EH (cell line): Measurements from ENCODE around the gene GBF1.
"Not testable (repeated sequence)": the region's sequence is repeated elsewhere in the genome, so short reads cannot be mapped to it uniquely, and the experiment has no call there.

ENCODE experiments used
- DNase-seq: peaks from one replicate; pipeline ENCODE4 v3.0.0-alpha.2; 2015; ENCODE audit warnings: low read depth

The GBF1 gene

DNA sequence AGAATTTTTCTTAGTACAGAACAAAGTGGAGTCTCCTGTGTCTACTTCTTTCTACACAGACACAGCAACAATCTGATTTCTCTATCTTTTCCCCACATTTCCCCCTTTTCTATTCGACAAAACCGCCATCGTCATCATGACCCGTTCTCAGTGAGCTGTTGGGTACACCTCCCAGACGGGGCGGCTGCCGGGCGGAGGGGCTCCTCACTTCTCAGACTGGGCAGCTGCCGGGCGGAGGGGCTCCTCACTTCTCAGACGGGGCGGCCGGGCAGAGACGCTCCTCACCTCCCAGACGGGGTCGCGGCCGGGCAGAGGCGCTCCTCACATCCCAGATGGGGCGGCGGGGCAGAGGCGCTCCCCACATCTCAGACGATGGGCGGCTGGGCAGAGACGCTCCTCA is 56.0 kb downstream of the GBF1 start:
- not testable (repeated sequence) for DNase-seq

GRCh38 chr10:102302611-102303010 is 57.3 kb downstream of the GBF1 start:
- no peak for DNase-seq

DNA sequence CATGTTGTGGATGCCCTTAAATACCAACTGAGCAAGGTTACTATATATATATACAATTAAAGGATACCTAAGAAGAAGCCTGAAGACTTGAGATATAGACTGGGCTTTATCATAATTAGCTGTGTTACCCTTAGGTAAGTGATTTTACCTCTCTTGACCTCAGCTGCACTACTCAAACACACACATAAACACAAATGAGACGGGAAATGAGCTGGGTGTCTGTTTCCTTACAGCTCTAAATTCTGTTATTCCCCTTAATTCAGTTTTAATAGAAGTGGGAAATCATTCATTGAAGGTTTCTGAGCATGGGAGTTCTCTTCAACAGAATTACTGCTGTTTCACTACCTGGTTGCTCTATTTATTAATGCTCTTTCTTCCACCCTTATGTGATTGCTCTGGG is 60.7 kb downstream of the GBF1 start:
- DNase-seq: no peak

GRCh38 chr10:102306710-102307109 is 61.4 kb downstream of the GBF1 start:
- DNase-seq: no peak

GRCh38 chr10:102308318-102308717 is 63.0 kb downstream of the GBF1 start:
- not testable (repeated sequence) for DNase-seq

- no peak for DNase-seq
These were observed 63.9 kb downstream of the GBF1 start for GRCh38 chr10:102309236-102309635.

DNA sequence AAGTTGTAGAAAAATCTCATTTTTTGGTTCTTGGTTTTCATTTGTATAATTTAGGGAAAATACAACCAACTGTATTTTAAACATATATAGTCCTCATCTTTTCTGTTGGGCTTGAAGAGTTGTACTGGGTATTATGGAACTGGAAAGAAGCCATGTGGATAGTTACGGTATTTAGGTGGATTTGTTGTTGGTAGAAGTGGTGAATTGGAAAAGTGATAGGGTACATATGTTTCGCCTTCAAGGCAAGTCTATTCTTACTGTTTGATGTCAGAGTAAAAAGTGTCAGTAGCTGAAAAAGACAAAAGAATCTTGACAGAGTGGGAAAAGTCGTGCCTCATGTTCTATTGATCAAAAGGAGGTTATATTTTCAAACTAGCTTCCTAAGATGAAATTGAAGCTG is 64.6 kb downstream of the GBF1 start:
- DNase-seq: no peak

- peak; percentile 90 for DNase-seq
These were observed 65.2 kb downstream of the GBF1 start for GRCh38 chr10:102310361-102311024.

- DNase-seq: no peak
These were observed 65.7 kb downstream of the GBF1 start for GRCh38 chr10:102311025-102311420.

DNA sequence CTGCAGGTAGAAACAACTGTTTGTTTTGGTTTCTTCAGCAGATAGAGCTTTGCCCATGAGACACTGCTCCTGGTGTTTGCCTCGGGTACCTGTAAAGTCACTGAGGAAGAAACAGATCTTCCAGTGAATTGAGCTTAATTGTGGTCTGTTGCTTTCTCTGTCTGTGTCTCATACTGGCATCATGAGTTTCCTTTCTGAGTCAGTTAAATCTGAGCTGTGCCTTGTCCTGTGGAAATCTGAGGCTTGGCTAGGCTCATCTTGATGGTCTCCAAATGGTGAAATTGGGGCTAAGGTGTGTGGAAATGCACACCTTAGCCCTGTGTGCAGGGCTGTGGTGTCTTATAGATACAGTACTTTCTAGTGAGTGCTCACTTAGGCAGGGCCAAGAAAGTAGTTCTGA is 67.4 kb downstream of the GBF1 start:
- DNase-seq: peak; percentile 44

DNA sequence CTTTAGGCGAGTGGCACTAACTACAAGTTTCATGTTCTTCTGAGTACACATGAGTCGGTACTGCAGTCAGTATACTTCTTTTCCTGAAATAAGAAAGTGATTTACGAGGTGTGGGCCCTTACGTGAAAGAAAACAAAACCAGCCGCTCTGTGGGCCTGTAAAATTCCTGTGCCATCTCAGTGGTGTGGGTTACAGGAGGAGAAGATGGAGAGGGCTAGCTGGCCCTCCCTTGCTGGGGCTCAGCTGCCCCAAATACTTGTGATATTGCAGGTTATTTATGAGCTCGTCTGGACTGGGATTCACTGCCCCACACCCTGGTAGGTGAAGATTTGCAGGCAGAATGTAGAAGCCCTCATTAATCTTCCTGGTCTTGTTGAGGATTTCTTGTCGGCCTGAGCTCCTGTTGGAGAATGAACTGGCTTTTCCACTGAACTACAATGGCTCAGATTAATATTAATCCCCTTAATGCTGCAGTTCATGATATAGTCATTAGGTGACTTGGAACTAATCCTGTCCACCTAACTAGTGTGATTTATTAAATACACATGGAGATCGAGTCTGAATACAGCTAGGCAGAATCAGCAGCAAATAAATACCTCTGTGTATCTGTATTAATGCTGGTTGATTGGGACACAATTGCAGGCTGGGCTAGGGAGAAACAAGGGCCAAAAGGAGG is 68.0 kb downstream of the GBF1 start:
- DNase-seq: peak; percentile 68

GRCh38 chr10:102314801-102315200 is 69.5 kb downstream of the GBF1 start:
- DNase-seq: no peak

DNA sequence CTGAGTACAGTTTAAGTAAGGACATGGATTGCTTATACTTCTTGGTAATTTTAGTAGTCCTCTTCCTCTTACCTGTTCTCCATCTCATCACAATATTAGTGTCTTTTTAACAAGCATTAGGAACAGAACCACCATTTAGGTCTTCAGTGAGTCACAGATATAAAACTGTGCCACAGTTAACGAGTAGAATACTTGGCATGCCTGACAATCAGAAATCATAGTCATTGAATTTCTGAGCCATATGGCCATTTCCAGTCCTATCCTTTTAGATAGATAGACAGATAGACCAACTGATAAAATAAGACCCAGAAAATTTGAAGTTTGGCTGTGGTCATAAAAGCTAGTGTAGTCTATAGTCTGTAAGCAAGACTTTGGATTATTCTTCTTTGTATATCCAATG is 71.1 kb downstream of the GBF1 start:
- DNase-seq: peak; percentile 54

- DNase-seq: no peak
These were observed 77.6 kb downstream of the GBF1 start for GRCh38 chr10:102322914-102323313.

- peak; percentile 58 for DNase-seq
These were observed 78.7 kb downstream of the GBF1 start for GRCh38 chr10:102324061-102324460.

GRCh38 chr10:102326031-102326430 is 80.7 kb downstream of the GBF1 start:
- DNase-seq: no peak

GRCh38 chr10:102327002-102327401 is 81.7 kb downstream of the GBF1 start:
- DNase-seq: no peak

- no peak for DNase-seq
These were observed 82.3 kb downstream of the GBF1 start for GRCh38 chr10:102327641-102328040.

- DNase-seq: no peak
These were observed 87.4 kb downstream of the GBF1 start for GRCh38 chr10:102332772-102333171.

GRCh38 chr10:102334101-102334500 is 88.8 kb downstream of the GBF1 start:
- peak; percentile 38 for DNase-seq

DNA sequence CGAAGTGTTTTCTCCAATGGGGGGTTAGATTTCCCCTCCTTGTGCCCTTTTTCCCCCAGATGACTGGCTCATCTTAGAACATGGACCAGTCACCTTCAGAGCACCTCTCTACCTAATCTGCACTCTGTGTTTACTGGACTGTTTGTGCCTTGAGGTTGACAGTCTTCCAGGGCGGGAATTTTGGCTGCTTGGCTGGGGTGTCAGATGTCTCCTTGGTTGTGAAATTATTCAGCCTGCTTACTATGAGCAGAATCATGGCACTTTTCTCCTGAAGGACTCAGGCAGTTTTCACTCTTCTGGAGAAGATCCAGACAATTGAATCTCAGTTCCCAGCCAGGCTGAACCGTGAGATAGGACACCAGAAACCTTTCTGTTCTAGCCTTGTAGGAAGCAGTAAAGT is 89.9 kb downstream of the GBF1 start:
- DNase-seq: no peak

DNA sequence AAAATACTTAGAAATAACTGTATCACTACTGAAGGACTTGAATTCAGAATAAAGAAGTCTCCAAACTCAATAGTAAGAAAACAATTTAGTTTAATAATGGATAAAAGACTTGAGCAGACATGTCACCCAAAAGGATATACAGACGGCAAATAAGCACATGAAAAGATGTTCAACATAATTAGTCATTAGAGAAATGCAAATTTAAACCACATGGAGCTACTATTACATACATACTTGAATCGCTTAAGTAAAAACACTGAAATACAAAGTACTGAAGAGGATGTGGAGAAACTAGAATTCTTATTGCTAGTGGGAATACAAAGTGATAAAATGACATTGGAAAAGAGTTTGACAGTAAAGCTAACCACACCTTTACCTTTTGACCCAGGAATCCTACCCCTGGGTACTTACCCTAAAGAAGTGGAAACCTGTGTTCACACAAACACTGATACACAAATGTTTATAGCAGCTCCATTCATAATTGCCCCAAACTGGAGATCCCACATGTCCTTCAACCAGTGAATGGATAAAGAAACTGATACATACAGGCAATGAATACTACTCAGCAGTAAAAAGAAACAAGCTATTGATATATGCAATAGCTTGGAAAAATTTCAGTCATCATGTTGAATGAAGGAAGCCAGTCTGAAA is 95.8 kb downstream of the GBF1 start:
- no peak for DNase-seq

DNA sequence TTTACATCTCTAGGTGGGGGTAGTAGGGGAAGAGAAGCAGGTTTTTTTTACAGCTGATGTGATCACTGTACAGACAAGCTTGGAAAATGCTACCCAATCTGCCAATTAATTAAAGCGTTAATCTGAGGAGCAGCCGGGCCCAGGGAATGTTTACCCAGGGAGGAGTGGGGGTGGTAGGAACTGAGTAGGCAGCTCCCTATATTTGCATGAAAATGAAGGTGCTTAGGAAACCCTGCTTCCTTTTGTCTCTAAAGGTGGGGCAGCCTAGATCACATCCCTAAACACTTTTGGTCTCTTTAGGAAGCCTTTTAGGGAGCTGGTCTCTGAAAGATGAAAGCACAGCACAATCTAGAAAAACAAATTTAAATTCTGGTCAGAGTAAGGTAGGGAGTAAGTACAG is 97.1 kb downstream of the GBF1 start:
- DNase-seq: no peak
